OCI-LY1 (cell line): ENCODE results near the gene DRAP1.

Experiments
- H2AFZ ChIP-seq: fragments of 200-600 bp; sonication (generic), shearing (Covaris generic); 2 replicates; pipeline ENCODE4 v1.6.0; 2014; ENCODE audit warnings: antibody characterized with exemption, mild to moderate bottlenecking, low read length
- H3F3A ChIP-seq: fragments of 200-600 bp; sonication (generic), shearing (Covaris generic); 2 replicates; pipeline ENCODE4 v1.6.0; 2014; ENCODE audit warnings: mild to moderate bottlenecking, antibody characterized with exemption, low read length, moderate library complexity; ENCODE audit not compliant: insufficient read depth
- H3K27ac ChIP-seq: fragments of 200-600 bp; sonication (generic); 2 replicates; pipeline ENCODE4 v1.5.1; 2014; ENCODE audit warnings: low read length, mixed run types, mild to moderate bottlenecking, low read depth; ENCODE audit not compliant: poor library complexity, severe bottlenecking
- H3K27me3 ChIP-seq: fragments of 200-600 bp; sonication (generic); 2 replicates; pipeline ENCODE4 v1.6.0; 2014; ENCODE audit warnings: antibody characterized with exemption, mild to moderate bottlenecking, low read length, moderate library complexity; ENCODE audit not compliant: insufficient read depth
- H3K36me3 ChIP-seq: fragments of 200-600 bp; sonication (generic); 2 replicates; pipeline ENCODE4 v1.6.1; 2014; ENCODE audit warnings: mild to moderate bottlenecking, antibody characterized with exemption, low read length, moderate library complexity, mixed read lengths; ENCODE audit not compliant: insufficient read depth
- H3K4me1 ChIP-seq: fragments of 200-600 bp; sonication (generic); 2 replicates; pipeline ENCODE4 v1.5.1; 2014; ENCODE audit warnings: mild to moderate bottlenecking, low read length, moderate library complexity; ENCODE audit not compliant: insufficient read depth, severe bottlenecking
- H3K4me2 ChIP-seq: fragments of 200-600 bp; sonication (generic), shearing (Covaris generic); 2 replicates; pipeline ENCODE4 v1.6.1; 2014; ENCODE audit warnings: low read length
- H3K4me3 ChIP-seq: fragments of 200-600 bp; sonication (generic); 2 replicates; pipeline ENCODE4 v1.5.1; 2014; ENCODE audit warnings: low read length, low read depth, mild to moderate bottlenecking, mixed read lengths; ENCODE audit not compliant: poor library complexity, severe bottlenecking
- H3K79me2 ChIP-seq: fragments of 200-600 bp; shearing (Covaris generic); 2 replicates; pipeline ENCODE4 v1.6.1; 2016; ENCODE audit warnings: mixed run types, low read length, mixed read lengths; ENCODE audit not compliant: insufficient read depth
- H3K9ac ChIP-seq: fragments of 200-600 bp; sonication (generic), shearing (Covaris generic); 2 replicates; pipeline ENCODE4 v1.6.1; 2014; ENCODE audit warnings: mild to moderate bottlenecking, low read length, mixed read lengths
- H3K9me2 ChIP-seq: fragments of 200-600 bp; sonication (generic), shearing (Covaris generic); 2 replicates; pipeline ENCODE4 v1.6.1; 2014; ENCODE audit warnings: low read depth, mild to moderate bottlenecking, low read length, mixed read lengths
- H3K9me3 ChIP-seq: fragments of 200-600 bp; shearing (Covaris generic); 2 replicates; pipeline ENCODE4 v1.6.1; 2014; ENCODE audit warnings: low read length, mixed read lengths
- H4K20me1 ChIP-seq: fragments of 200-600 bp; sonication (generic), shearing (Covaris generic); 2 replicates; pipeline ENCODE4 v1.6.0; 2016; ENCODE audit warnings: mild to moderate bottlenecking, low read length; ENCODE audit not compliant: insufficient read depth
- CTCF ChIP-seq: fragments of 200-600 bp; sonication (generic), shearing (Covaris generic); IDR thresholded peaks from 2 replicates; pipeline ENCODE4 v1.5.1; 2017; ENCODE audit warnings: mild to moderate bottlenecking, antibody characterized with exemption, low read length, moderate library complexity, mixed read lengths
- EZH2 ChIP-seq: fragments of 200-600 bp; sonication (generic), shearing (Covaris generic); IDR thresholded peaks from 2 replicates; pipeline ENCODE4 v1.8.0; 2017; ENCODE audit warnings: borderline replicate concordance, mixed run types, mild to moderate bottlenecking, antibody characterized with exemption, low read length, moderate library complexity, mixed read lengths

The DRAP1 gene

DNA sequence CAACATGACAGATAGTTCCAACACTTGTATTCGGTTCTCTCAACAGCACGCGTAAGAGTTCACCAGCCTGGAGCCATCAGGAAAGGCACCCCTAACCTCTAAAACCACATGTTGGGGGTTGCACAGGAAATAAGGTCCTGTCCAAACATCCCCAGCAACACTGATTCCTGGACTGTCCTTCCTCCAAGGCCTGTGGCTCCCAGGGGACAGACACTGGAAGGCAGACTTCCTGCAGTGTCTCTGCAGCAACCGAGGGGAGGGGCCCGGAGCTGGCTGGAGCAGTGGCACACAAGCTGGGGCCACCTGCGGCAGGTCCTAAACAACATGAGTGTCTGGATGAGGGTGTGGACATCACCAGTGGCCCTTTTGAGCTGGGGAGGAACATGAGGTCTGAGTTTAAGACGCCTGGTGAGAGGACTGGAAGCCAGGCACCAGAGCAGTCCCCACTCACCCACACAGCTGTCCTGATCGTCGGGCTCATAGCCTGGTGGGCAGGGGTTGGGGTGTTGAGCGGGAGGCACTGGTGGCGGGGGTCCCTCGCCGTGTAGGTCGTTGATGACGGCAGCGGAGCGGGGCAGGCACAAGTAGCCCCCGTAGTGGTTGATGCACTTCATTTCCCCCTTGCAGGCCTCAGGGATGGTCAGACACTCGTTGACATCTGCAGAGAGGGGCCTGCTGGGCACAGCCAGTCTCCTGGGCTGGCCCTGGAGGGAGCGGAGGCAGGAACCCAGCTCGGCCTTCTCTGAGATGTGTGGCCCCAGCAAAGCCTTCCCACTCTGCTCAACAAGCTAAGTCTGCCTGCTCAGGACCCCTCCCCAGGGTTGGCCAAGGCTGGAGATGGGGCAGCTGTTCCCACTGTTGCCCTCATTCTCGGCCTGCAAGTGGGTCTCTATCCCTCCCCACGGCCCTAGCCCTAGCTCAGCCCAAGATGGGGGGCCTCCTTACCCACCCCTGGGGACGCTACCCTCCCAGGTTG lies 48.2 kb upstream of the DRAP1 start:
- no peaks in the 10 kb centered on the region for H3F3A ChIP-seq
- no peak overlapping the region for H3K9ac ChIP-seq
- H3K36me3 ChIP-seq = peaks cover 15% of the 10 kb centered on the region
- H3K27ac ChIP-seq = no peak overlapping the region
- no peak overlapping the region for H2AFZ ChIP-seq
- H3K27me3 ChIP-seq = peaks cover 3% of the 10 kb centered on the region; the same call in 1 of the 2 replicates
- no peak overlapping the region for H3K4me3 ChIP-seq
- no peaks in the 10 kb centered on the region for H3K9me2 ChIP-seq
- H4K20me1 ChIP-seq = no peaks in the 10 kb centered on the region
- H3K79me2 ChIP-seq = no peaks in the 10 kb centered on the region
- H3K9me3 ChIP-seq = no peaks in the 10 kb centered on the region
- TF ChIP-seq EZH2 (no peak), CTCF (no peak)
- peaks cover 10% of the 10 kb centered on the region for H3K4me1 ChIP-seq
- no peak overlapping the region for H3K4me2 ChIP-seq

- no peaks in the 10 kb centered on the region for H3K9me3 ChIP-seq
- TF ChIP-seq EZH2 (no peak), CTCF (no peak)
- H4K20me1 ChIP-seq = no peaks in the 10 kb centered on the region
- H3K4me2 ChIP-seq = no peak overlapping the region
- no peaks in the 10 kb centered on the region for H3K9me2 ChIP-seq
- no peaks in the 10 kb centered on the region for H3K79me2 ChIP-seq
- H3K27me3 ChIP-seq = peaks cover 3% of the 10 kb centered on the region; the same call in 1 of the 2 replicates
- peaks cover 10% of the 10 kb centered on the region for H3K4me1 ChIP-seq
- H2AFZ ChIP-seq = no peak overlapping the region
- H3K9ac ChIP-seq = no peak overlapping the region
- H3K4me3 ChIP-seq = no peak overlapping the region
- peaks cover 5% of the 10 kb centered on the region for H3K36me3 ChIP-seq
- H3K27ac ChIP-seq = no peak overlapping the region
- H3F3A ChIP-seq = no peaks in the 10 kb centered on the region
These were observed 47.2 kb upstream of the DRAP1 start for GRCh38 chr11:65871811-65872548.

DNA sequence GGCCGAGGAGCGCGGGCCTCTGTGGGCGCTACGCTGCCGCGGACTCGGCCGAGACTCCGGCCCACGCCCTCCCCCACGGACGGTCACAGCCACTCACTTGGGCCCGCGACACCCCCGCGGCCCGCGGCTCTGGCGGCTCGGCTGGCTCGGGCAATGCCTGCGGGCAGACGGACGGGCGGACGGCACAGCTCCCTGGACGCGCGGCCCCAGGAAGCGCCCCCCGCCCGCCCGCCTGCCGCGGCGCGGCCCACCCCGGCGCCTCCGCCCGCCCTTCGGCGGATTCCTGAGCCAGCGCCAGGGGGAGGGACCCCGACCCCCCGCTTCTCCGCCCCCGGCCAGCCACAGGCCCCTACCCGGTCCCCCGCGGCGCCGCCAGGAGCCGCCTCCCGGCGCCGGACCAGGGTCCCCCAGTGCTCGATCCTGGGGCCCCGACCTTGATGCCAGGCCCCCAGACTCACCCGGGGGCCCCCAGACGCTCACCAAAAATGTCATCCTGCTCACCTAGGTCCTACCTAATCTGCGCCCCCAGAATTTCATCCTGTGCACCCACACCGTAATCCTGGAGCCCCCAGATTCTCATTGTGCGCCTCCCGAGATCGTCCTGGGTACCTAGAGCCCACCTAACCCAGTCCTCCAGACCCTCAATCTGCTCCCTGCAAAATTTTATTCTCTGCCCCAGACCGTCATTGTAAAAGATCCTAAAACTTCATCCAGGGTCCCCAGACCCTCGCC lies 46.5 kb upstream of the DRAP1 start, which contains the start of gene EFEMP2:
Gene EFEMP2 (minus strand): TSS at position 215 of the 732 bp plus-strand sequence. CDS start 446 bp downstream, outside the sequence.
- Histone ChIP-seq H3K4me3 (peak within 1 kb of the TSS; percentile 59), H3K79me2 (no peaks in the 10 kb centered on the region), H3F3A (no peaks in the 10 kb centered on the region), H3K9me2 (no peaks in the 10 kb centered on the region), H3K9me3 (no peaks in the 10 kb centered on the region), H3K27me3 (peaks cover 3% of the 10 kb centered on the region; the same call in 1 of the 2 replicates), H3K4me1 (peaks cover 10% of the 10 kb centered on the region), H3K9ac (peak within 1 kb of the TSS; percentile 43; the same call in 1 of the 2 replicates), H2AFZ (no peak within 1 kb of the TSS), H3K27ac (no peak within 1 kb of the TSS), H4K20me1 (no peaks in the 10 kb centered on the region), H3K4me2 (peak within 1 kb of the TSS; percentile 71), H3K36me3 (no peaks in the 10 kb centered on the region)
- TF ChIP-seq EZH2 = no peak
- TF ChIP-seq CTCF = no peak
